NB4 (cell line): ENCODE measurements around the gene IL22RA2.

Experiments
- POLR2A ChIP-seq: IDR thresholded peaks from 2 replicates; pipeline ENCODE4 v1.6.1; 2011; ENCODE audit warnings: mild to moderate bottlenecking; ENCODE audit not compliant: insufficient read length; ENCODE audit errors: extremely low read depth
- TF ChIP-seq, protein P1 (sequence below): IDR thresholded peaks from 2 replicates; pipeline ENCODE4 v1.6.1; 2011; ENCODE audit warnings: low read depth, low read length

DNA sequence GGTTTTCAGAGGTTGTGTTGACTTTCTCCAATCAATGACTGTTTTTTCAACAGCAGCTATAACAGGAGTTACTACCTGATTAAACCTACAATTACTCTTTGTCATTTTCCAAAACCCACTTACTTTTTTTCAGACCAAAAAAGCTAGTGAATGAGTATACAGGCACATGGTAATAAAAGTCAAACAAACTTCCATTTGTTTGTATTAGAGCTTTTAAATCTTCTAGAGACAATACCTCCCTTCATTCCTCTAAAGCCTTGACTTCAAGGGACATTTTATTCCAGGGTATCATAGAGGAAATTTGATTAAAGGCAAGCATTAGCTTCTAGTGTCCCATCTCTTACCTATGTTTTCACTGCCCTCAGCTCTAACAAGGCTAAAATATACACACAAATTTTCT lies 52.7 kb downstream of the IL22RA2 start:
- TF ChIP-seq, protein P1, sequence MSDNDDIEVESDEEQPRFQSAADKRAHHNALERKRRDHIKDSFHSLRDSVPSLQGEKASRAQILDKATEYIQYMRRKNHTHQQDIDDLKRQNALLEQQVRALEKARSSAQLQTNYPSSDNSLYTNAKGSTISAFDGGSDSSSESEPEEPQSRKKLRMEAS: no peak
- TF ChIP-seq POLR2A: no peak
